Choroid plexus epithelial cell (primary cell): Measurements from ENCODE around the gene MEGF8.
A peak's percentile ranks its signal among the peaks of the same experiment; 100 is the strongest.

Source experiments
- DNase-seq: peaks from one replicate; pipeline ENCODE4 v3.0.0-alpha.2; 2010; ENCODE audit warnings: low read depth
- H3K4me3 ChIP-seq: 2 replicates; pipeline ENCODE4 v1.5.1; 2011; ENCODE audit warnings: low read depth, mild to moderate bottlenecking, control low read depth, low read length, moderate library complexity
- CTCF ChIP-seq: conservative IDR thresholded peaks from 2 replicates; pipeline ENCODE4 v1.5.1; 2011; ENCODE audit warnings: low read depth, mild to moderate bottlenecking, control low read depth, inconsistent platforms, low read length, moderate library complexity

MEGF8 gene

DNA sequence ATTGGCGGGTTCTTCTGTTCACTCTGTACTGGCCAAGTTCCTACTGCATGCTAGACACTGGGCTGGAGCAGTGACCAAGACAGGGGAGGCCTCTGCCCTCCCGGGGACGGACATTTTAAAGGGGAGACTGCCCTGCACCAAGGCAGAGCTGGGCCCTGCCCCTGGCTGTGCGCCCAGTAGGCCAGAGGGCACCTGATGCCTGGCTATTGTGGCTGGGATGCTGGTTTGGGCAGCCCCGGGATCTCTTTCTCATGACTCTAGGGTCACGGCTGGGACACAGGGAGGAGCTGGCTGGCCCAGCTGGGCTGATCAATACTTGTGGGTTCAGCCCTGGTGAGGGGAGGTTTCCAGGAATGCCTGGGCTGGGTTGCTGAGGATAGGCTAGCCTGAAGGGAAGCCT, 84.0 kb downstream of the MEGF8 start:
- TF ChIP-seq CTCF: no peak
- no peak overlapping the region for H3K4me3 ChIP-seq
- no peak for DNase-seq

GRCh38 chr19:42410371-42410770, 84.9 kb downstream of the MEGF8 start:
- H3K4me3 ChIP-seq: no peak overlapping the region
- DNase-seq: no peak
- TF ChIP-seq CTCF: no peak

GRCh38 chr19:42411581-42412178, 86.2 kb downstream of the MEGF8 start:
- TF ChIP-seq CTCF: no peak
- no peak overlapping the region for H3K4me3 ChIP-seq
- DNase-seq: no peak

DNA sequence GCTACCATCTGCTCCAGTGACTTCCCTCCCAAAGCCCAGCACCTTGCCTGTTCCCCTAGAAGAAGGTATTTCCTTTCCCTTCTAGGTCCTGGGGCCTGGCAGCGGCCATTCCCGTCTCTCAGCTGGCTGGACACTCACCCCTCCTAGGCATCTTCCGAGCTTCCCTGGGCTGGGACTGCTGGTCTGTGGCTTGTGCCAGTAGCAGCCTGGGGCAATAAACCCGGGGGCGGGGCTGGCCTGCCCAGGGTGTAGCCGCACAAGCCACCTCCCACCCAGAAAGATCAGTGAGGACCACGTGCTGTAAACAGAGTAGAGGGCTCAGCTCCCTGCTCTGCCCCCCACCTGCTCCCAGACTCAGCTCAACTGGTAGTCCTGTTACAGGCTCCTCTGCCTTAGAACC, 86.8 kb downstream of the MEGF8 start:
- no peak for DNase-seq
- H3K4me3 ChIP-seq: no peak overlapping the region

GRCh38 chr19:42412661-42413076, 87.2 kb downstream of the MEGF8 start:
- no peak for DNase-seq
- no peak for TF ChIP-seq CTCF
- no peak overlapping the region for H3K4me3 ChIP-seq

More for the DNA sequence above, 86.8 kb downstream of the MEGF8 start:
- no peak for TF ChIP-seq CTCF

DNA sequence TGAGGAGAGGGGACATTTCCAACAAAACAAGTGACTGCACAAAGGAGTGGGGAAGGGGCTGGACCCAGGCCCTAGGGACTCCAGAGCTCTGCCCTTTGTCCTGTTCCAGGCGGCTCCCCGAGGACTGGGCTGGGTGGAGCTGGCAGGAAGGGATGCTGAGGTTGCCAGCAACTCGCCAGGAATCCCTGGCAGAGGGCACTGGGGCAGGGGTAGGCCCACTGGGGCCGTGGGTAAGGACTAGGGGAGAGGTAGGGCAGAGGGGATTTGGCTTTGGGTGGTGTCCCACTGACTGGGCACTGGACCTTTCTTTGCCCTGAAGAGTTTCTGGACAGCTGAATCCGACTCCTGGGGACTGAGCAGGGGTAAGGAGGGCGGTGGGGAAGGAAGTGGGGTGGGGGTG, 93.9 kb downstream of the MEGF8 start:
- DNase-seq: no peak
- H3K4me3 ChIP-seq: no peak overlapping the region
- TF ChIP-seq CTCF: no peak

- no peak overlapping the region for H3K4me3 ChIP-seq
- peak; percentile 65 for TF ChIP-seq CTCF
- DNase-seq: peak; percentile 50
Measured at GRCh38 chr19:42420055-42420544, 94.7 kb downstream of the MEGF8 start.
